Testis (tissue), 2 donors: Measurements from ENCODE around the gene PHTF1.

Experiments used
- CTCF ChIP-seq, 3 experiments: fragments of 450-650 bp in 2 of 3; fragments of 200-600 bp in 1 of 3; sonication (generic) in 1 of 3; IDR thresholded peaks; one replicate each; pipeline ENCODE4 v1.5.1; 2016 to 2019; ENCODE audit warnings: antibody characterized with exemption in 3 of 3, mild to moderate bottlenecking in 2 of 3, moderate library complexity in 1 of 3
- POLR2A ChIP-seq: fragments of 450-650 bp; IDR thresholded peaks from one replicate; pipeline ENCODE4 v1.6.1; 2017; ENCODE audit warnings: antibody characterized with exemption, mild to moderate bottlenecking, moderate library complexity

DNA sequence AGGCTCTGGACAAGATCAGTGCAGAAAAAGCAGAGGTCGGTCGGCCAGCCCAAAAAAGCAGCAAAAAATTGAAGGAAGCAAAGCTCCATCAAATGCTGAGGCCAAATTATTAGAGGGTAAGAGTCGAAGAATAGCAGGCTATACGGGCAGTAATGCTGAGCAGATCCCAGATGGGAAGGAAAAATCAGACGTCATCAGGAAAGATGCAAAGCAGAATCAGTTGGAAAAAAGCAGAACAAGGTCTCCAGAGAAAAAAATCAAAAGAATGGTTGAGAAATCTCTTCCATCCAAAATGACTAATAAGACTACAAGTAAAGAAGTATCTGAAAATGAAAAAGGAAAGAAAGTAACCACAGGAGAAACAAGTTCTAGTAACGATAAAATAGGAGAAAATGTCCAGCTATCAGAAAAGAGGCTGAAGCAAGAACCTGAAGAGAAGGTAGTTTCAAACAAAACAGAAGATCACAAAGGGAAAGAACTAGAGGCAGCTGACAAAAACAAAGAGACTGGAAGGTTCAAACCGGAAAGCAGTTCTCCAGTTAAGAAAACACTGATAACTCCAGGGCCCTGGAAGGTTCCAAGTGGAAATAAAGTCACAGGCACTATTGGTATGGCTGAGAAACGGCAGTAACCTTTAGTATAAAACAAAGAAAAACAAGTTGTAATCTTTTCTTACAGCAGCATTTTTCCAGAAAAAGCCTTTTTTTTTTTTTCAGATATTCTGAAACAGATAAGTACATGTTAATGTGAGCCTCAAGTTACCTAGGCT lies 75.7 kb downstream of the PHTF1 start:
- no peak for TF ChIP-seq CTCF (IDR thresholded peaks at IDR 0.05)
- TF ChIP-seq POLR2A = no peak
